OCI-M1 (cell line): ENCODE measurements around the gene ELP1.
"Not testable (repeated sequence)": the region's sequence is repeated elsewhere in the genome, so short reads cannot be mapped to it uniquely, and the experiment has no call there.

Experiments used
- DNase-seq: peaks from one replicate; lab custom pipeline; 2025; lab: John Stamatoyannopoulos, UW

Gene ELP1

GRCh38 chr9:108924466-108924865 is 9.5 kb downstream of the ELP1 start:
- no peak for DNase-seq

DNA sequence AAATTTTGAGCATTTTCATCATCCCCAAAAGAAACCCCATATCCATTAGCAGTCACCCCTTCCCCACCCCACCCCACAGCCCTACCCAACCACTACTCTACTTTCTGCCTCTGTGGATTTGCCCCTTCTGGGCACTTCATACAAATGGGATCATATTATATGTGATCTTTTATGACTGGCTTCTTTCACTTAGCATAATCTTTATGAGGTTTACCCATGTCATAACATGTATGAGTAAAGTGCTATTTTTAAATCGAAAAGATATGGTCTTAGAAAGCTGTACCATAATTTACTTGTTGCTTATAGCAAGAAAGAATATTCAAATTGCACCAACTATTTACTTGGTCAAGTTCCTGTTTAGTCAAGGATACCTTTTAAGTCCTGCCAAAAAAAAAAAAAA is 12.7 kb downstream of the ELP1 start:
- no peak for DNase-seq

GRCh38 chr9:108920401-108920800 is 13.5 kb downstream of the ELP1 start:
- not testable (repeated sequence) for DNase-seq

DNA sequence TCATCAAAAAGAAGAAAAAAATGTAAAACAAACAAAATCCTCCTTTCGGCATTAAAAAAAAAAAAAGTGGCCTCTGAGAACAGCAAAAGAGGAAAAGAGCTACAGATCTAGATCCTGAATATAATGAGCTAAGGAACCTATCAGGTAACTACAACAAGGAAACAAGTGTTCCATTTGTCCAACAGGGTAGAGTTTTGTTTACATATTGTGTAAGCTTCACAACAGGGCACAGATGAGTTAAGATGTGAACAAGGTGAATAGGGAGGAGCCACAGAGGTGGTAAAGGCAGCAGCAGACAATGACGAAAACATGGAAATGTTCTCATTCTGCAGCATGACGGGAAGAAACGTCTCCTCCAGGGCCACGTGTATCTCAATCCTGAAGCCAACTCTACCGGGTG is 14.4 kb downstream of the ELP1 start:
- no peak for DNase-seq

GRCh38 chr9:108913391-108913790 is 20.5 kb downstream of the ELP1 start:
- no peak for DNase-seq

GRCh38 chr9:108911820-108912219 is 22.1 kb downstream of the ELP1 start:
- DNase-seq = no peak

DNA sequence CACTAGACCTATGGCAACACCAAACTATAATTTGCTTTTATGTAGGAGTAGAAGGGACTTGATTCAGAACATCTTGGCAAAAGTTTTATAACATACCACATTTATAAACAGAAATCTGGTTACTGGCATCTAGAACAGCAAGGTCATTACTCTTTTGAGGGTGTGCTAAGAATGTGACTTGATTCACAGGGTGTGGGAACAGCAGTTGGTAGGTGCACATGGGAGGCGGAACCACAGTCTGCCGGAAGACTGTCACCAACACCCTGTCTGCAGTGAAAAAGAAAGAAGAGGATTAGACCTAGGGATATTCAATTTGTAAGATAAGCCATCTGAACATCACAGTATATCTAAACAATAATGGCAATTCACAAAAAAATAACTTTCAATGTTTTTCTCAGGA is 23.0 kb downstream of the ELP1 start:
- no peak for DNase-seq

DNA sequence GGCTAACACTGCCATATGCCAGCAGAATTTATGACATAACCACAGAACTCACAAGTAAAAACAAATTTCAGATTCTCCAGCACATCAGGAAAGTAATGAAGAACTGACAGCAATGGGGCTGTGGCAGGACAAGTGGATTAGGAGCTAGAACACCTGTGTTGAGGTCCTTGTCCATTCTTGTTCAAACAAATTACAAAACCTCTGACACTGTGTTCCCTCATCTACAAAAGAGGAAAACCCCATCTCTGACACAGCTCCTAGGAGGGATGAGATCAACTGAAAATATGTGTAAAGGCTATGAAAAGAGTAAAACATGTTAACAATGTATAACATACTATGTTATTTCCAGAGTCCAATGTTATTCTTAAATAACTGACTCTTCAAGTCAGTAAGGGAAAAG is 23.5 kb downstream of the ELP1 start:
- DNase-seq = no peak

GRCh38 chr9:108905494-108905893 is 28.4 kb downstream of the ELP1 start:
- no peak for DNase-seq

DNA sequence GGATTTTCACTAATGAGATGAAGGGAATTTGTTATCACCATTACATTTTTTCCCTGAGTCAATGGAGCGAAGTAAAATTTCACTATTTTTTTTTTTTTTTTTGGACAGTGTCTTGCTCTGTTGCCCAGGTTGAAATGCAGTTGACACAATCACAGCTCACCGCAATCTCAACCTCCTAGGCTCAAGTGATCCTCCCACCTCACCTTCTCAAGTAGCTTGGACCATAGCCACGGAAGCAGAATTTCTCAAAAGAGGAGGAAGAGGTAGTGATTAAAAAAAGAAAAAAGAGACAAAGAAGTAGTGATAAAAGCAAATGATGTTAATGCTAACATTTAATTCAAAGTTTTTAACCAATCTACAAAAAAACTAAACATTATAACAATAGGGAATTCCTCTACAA is 29.8 kb downstream of the ELP1 start:
- no peak for DNase-seq

GRCh38 chr9:108903420-108904103 is 30.4 kb downstream of the ELP1 start:
- DNase-seq = peak; percentile 60

DNA sequence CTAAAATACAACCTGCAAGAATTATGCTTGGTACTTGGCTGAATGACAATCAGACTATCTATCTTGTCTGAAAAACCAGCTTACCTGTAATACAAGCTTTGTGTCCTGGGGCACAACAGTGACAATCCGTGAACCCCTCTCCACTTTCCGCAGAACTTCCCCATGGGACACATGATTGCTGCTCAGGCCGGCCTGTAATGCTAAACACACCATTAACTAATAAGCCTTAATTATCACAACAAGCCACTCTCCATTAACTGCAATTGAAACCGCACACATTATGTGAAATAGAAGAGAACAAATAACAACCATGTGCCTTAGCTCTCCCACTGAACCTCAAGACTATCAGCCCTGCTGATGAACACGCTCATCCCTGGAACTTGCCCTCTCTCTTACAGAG is 33.7 kb downstream of the ELP1 start:
- DNase-seq = no peak

GRCh38 chr9:108899023-108899695 is 34.8 kb downstream of the ELP1 start:
- DNase-seq = not testable (repeated sequence)

DNA sequence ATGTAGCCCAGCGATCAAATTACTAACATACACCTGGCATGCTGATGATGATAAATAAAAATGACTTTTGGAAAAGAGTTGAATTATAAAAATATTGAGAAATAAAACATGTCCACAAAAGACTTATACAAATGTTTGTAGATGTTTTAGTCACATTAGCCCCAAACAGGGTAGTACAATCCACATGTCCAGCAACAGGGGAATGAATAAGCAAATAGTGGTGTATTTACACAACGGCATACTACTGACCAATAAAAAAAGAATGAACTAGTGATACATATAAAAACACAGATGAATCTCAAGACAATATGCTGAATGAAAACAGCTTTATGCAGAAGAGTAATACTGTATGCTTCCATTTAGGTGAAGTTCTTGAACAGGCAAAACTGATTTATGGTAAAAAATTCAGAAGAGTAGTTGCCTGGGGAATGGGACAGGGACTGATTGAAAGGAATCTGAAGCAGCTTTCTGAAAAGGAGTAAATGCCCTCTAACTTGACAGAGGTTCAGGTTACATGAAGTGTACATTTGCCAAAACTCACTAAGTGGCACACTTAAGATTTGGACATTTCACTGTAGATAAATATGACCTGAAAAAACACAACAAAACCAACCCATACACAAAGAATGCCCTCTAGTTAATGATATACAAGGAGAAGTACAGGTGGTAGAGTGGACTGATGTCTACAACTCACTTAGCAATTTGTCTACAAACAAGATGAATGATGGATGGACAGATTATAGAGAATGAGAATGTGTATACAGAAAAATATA is 36.4 kb downstream of the ELP1 start:
- DNase-seq = no peak

DNA sequence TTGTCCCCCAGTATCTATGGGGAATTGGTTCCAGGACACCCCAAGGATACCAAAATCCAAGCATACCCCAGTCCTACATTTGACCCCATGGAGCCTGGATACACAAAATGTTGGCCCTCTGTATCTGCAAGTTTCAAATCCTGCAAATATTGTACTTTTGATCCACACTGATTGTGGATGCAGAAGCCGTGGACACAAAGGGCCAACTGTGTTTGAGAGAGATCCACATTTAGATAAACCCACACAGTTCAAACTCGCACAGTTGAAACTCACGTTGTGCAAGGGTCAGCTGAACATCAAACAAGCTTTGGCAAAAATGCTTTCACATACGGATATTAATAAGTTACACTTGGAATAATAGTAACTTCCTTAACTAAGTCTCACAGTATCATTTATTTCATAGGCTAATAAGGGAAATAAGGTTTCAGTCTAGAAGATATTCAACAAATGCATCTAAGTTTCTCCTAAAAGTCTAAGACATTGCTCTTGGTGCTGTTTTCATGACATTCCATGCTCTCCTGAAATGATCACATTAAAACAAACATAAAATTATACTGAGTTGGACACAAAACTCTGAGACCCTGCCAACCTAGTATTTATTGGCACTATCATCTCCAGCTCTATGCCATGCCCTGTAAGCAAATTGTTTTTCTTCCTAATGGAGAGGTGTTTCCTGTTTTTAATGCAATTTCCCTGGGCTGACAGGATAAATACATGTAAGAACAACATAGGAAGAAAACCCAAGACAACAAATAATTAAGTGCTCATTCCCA is 39.5 kb downstream of the ELP1 start:
- DNase-seq = no peak

DNA sequence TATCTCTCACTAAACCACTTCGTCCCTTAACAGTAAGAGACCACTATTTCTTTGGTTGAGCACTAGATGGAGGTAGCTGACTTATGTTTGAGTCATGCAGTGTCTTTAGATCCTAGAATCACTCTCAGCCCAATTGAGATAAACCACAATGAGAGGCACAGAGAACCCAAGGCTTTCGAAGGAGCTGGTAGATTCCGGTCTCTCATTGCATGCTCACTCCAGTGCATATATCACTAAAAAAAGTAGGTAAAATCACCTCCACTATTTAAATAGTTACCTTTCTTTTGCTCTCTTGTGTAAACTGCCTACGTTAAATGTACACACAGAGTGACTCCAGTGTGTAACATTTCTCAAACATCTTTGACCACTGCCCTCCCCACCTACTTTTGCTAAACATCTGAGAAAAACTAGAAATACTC is 44.3 kb downstream of the ELP1 start:
- peak; percentile 30 for DNase-seq

DNA sequence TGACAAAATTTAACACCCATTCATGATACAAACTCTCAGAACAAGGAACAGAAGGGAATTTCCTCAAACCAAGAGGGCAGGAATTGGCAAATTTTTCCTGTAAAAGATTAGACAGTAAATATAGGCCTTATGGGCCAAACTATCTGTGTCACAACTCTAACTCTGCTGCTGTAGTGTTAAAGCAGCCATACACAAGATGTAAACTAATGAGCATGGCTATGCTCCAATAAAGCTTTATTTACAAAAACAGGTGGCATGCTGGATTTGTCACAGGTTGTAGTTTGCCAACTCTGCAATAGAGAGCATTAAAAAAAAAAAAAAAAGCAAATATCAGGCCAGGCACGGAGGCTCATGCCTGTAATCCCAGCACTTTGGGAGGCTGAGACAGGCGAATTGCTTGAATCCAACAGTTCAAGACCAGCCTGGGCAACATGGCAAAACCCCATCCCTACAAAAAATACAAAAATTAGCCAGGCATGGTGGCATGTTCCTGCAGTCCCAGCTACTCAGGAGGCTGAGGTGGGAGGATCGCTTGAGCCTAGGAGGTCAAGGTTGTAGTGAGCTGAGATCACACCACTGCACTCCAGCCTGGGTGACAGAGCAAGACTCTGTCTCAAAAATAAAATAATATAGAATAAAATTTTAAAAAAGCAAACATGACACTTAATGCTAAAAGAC is 47.2 kb downstream of the ELP1 start:
- DNase-seq = not testable (repeated sequence)

- peak; percentile 62 for DNase-seq
Observed at GRCh38 chr9:108885643-108886348, 48.1 kb downstream of the ELP1 start.

GRCh38 chr9:108884701-108885100 is 49.2 kb downstream of the ELP1 start:
- no peak for DNase-seq

- no peak for DNase-seq
Observed at GRCh38 chr9:108883085-108883484, 50.8 kb downstream of the ELP1 start.
